Liver (tissue), 3 donors: ENCODE results near the gene DNM3.

ENCODE experiments used
- EGR1 ChIP-seq, 2 donors: IDR thresholded peaks; 2 replicates each; pipeline ENCODE4 v1.6.1; 2016 to 2018; ENCODE audit warnings: antibody characterized with exemption in 2 of 2, low read depth in 2 of 2
- FOXA1 ChIP-seq: IDR thresholded peaks from 2 replicates; pipeline ENCODE4 v1.6.1; 2016; ENCODE audit warnings: antibody characterized with exemption
- GABPA ChIP-seq, 2 donors: IDR thresholded peaks in 1 of 2; conservative IDR thresholded peaks in 1 of 2; 2 replicates each; pipeline ENCODE4 v1.6.1; 2016; ENCODE audit warnings: antibody characterized with exemption in 2 of 2, mild to moderate bottlenecking in 1 of 2, moderate library complexity in 1 of 2
- HNF4G ChIP-seq: IDR thresholded peaks from 2 replicates; pipeline ENCODE4 v1.6.1; 2016; ENCODE audit warnings: antibody characterized with exemption
- JUND ChIP-seq, 2 donors: IDR thresholded peaks; 2 replicates each; pipeline ENCODE4 v1.6.1; 2016; ENCODE audit warnings: antibody characterized with exemption in 2 of 2
- NR2F2 ChIP-seq: IDR thresholded peaks from 2 replicates; pipeline ENCODE4 v1.6.1; 2016; ENCODE audit warnings: antibody characterized with exemption
- RAD21 ChIP-seq, 2 donors: IDR thresholded peaks; 2 replicates each; pipeline ENCODE4 v1.6.1; 2016; ENCODE audit warnings: antibody characterized with exemption in 2 of 2, mild to moderate bottlenecking in 2 of 2
- REST ChIP-seq: IDR thresholded peaks from 2 replicates; pipeline ENCODE4 v1.6.1; 2016; ENCODE audit warnings: antibody characterized with exemption, mild to moderate bottlenecking
- RXRA ChIP-seq, 2 donors: IDR thresholded peaks; 2 replicates each; pipeline ENCODE4 v1.6.1; 2017 to 2018; ENCODE audit warnings: antibody characterized with exemption in 2 of 2, mild to moderate bottlenecking in 1 of 2
- TAF1 ChIP-seq: conservative IDR thresholded peaks from 2 replicates; pipeline ENCODE4 v1.6.1; 2016; ENCODE audit warnings: antibody characterized with exemption, mild to moderate bottlenecking
- YY1 ChIP-seq: IDR thresholded peaks from 2 replicates; pipeline ENCODE4 v1.6.1; 2016; ENCODE audit warnings: antibody characterized with exemption, mild to moderate bottlenecking
- TF ChIP-seq, protein P1 (sequence below): fragments of 150-350 bp; IDR thresholded peaks from 2 replicates; pipeline ENCODE4 v1.5.1; 2017; ENCODE audit warnings: improper control_type of control experiment, low read depth, low read length; ENCODE audit not compliant: missing input control
- TF ChIP-seq, protein P2 (sequence below): IDR thresholded peaks from 2 replicates; pipeline ENCODE4 v1.6.1; 2016; ENCODE audit warnings: antibody characterized with exemption
- TF ChIP-seq, protein P3 (sequence below): IDR thresholded peaks from 2 replicates; pipeline ENCODE4 v1.6.1; 2016; ENCODE audit warnings: antibody characterized with exemption
- donor health status: healthy.
- donor health status: healthy.

DNA sequence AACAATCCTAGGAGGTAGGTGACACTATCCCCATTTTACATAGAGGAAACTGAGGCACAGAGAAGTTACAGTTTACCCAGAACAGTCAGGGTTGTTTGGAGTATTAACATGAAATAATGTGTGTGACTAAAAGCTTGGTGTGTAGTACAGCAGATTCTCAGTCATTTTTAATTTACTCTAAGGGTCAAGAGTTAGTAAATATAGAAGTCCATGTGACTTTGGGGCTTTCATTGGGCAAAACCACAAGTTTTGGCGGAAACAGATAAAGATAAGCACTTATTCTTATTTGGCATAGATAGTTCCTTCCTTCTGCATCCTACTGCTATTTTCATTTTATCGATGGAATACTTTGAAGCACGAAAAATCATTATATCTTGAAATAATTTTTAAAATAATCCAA, 128.5 kb downstream of the DNM3 start:
- TF ChIP-seq EGR1 (IDR thresholded peaks at IDR 0.05; ENCODE audit: low read depth in 2 of 2) = no peak
- TF ChIP-seq, protein P1, sequence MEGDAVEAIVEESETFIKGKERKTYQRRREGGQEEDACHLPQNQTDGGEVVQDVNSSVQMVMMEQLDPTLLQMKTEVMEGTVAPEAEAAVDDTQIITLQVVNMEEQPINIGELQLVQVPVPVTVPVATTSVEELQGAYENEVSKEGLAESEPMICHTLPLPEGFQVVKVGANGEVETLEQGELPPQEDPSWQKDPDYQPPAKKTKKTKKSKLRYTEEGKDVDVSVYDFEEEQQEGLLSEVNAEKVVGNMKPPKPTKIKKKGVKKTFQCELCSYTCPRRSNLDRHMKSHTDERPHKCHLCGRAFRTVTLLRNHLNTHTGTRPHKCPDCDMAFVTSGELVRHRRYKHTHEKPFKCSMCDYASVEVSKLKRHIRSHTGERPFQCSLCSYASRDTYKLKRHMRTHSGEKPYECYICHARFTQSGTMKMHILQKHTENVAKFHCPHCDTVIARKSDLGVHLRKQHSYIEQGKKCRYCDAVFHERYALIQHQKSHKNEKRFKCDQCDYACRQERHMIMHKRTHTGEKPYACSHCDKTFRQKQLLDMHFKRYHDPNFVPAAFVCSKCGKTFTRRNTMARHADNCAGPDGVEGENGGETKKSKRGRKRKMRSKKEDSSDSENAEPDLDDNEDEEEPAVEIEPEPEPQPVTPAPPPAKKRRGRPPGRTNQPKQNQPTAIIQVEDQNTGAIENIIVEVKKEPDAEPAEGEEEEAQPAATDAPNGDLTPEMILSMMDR = no peak
- TF ChIP-seq, protein P2, sequence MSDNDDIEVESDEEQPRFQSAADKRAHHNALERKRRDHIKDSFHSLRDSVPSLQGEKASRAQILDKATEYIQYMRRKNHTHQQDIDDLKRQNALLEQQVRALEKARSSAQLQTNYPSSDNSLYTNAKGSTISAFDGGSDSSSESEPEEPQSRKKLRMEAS = no peak
- TF ChIP-seq REST = no peak
- TF ChIP-seq GABPA (IDR thresholded peaks at IDR 0.05 in 1 of 2, conservative IDR thresholded peaks at IDR 0.05 in 1 of 2) = no peak
- no peak for TF ChIP-seq YY1
- TF ChIP-seq RAD21 (IDR thresholded peaks at IDR 0.05) = no peak
- no peak for TF ChIP-seq JUND (IDR thresholded peaks at IDR 0.05)
- no peak for TF ChIP-seq FOXA1
- TF ChIP-seq TAF1 = no peak
- no peak for TF ChIP-seq NR2F2
- TF ChIP-seq HNF4G = no peak
- TF ChIP-seq, protein P3, sequence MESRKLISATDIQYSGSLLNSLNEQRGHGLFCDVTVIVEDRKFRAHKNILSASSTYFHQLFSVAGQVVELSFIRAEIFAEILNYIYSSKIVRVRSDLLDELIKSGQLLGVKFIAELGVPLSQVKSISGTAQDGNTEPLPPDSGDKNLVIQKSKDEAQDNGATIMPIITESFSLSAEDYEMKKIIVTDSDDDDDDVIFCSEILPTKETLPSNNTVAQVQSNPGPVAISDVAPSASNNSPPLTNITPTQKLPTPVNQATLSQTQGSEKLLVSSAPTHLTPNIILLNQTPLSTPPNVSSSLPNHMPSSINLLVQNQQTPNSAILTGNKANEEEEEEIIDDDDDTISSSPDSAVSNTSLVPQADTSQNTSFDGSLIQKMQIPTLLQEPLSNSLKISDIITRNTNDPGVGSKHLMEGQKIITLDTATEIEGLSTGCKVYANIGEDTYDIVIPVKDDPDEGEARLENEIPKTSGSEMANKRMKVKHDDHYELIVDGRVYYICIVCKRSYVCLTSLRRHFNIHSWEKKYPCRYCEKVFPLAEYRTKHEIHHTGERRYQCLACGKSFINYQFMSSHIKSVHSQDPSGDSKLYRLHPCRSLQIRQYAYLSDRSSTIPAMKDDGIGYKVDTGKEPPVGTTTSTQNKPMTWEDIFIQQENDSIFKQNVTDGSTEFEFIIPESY = no peak
- no peak for TF ChIP-seq RXRA (IDR thresholded peaks at IDR 0.05)
